ENCODE data around the gene DEFB126. TPM values are rescaled to one million over a fixed set of nuclear protein-coding genes. Genes with fewer than 3 reads are reported as not detected.
"Not testable (repeated sequence)": the region's sequence is repeated elsewhere in the genome, so short reads cannot be mapped to it uniquely, and the experiment has no call there.

Gene DEFB126, protein sequence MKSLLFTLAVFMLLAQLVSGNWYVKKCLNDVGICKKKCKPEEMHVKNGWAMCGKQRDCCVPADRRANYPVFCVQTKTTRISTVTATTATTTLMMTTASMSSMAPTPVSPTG
- total RNA-seq = not detected
- not detected for polyA plus RNA-seq
- total RNA-seq = 0 reads per million in 6 experiments

DNA sequence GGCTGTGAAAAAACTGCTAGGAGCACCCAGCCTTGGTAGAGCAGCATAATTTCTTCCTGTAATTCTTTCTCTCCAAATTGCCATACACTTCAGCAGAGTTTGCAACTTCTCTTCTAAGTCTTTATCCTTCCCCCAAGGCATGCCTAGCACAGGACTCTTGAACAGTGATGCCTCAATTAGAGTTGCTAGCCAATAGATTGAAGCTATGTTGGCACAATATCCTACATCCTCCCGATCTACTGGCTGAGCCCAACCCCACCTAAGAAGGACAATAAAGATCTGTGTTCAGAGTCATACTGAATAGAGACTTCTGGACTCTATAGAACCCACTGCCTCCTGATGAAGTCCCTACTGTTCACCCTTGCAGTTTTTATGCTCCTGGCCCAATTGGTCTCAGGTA, at the start of gene DEFB126:
DEFB126 (plus strand) TSS at position 301 of the 400 bp plus-strand sequence; CDS start at position 340, 39 bp downstream.
- no peak for ATAC-seq
- no peak within 1 kb of the TSS for H3K4me3 Mint-ChIP-seq
- H3K4me1 Mint-ChIP-seq = peaks cover 0 to under 1% (median 0%) of the 10 kb centered on the region in 4 donors
- peaks cover 0 to 6% (median 0%) of the 10 kb centered on the region in 9 donors for H3K9me3 Mint-ChIP-seq
- H3K27me3 Mint-ChIP-seq = peaks cover 28 to 64% (median 39%) of the 10 kb centered on the region in 5 donors
- no peak within 1 kb of the TSS for H3K27ac Mint-ChIP-seq
- peaks cover 0 to 5% (median 0%) of the 10 kb centered on the region in 3 donors for H3K36me3 Mint-ChIP-seq
- no peak for DNase-seq
- POLR2A ChIA-PET = no interaction called here

DNA sequence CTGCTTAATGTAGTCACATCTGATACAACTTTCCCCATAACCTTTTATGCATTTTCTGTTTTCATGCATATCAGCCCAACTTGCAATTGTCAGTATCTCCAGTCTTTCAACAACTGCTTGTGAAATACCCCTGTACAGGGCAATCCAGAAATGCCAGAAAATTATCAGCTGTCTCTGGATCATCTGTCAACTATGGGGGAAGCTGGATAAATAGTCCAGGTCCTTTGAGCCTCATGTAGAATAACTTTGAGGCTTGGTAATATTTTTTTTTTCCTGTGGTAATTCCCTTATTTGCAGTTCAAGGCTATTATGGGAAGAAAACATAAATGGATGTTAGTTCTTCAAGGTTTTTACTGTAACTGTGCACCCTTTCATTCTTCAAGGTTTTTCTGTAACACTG, 48.7 kb upstream of the DEFB126 start:
- peaks cover 8 to 36% (median 26%) of the 10 kb centered on the region in 9 donors for H3K9me3 Mint-ChIP-seq
- peaks cover 0 to 27% (median 7%) of the 10 kb centered on the region in 3 donors for H3K36me3 Mint-ChIP-seq
- H3K27ac Mint-ChIP-seq = no peak overlapping the region
- no peaks in the 10 kb centered on the region for H3K4me1 Mint-ChIP-seq
- peaks cover 38 to 84% (median 64%) of the 10 kb centered on the region in 5 donors for H3K27me3 Mint-ChIP-seq
- DNase-seq (no peak), ATAC-seq (no peak)
- H3K4me3 Mint-ChIP-seq = no peak overlapping the region
- POLR2A ChIA-PET = no interaction called here

DNA sequence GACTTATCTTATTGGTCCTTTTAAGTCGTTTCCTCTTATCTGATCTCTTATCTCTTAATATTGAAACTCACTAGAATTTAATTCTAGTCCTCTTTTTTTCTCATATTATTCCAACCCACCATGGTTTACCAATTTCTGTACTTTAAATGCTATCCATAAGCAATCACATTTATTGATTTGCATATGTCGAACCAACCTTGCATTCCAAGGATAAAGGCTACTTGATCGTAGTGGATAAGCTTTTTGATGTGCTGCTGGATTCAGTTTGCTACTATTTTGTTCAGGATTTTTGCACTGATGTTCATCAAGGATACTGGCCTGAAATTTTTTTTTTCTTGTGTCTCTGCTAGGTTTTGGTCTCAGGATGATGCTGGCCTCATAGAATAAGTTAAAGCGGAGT, 47.2 kb upstream of the DEFB126 start:
- ATAC-seq (no peak), DNase-seq (no peak)
- no peak overlapping the region for H3K4me3 Mint-ChIP-seq
- peaks cover 0 to 27% (median 7%) of the 10 kb centered on the region in 3 donors for H3K36me3 Mint-ChIP-seq
- H3K27me3 Mint-ChIP-seq = peaks cover 41 to 87% (median 68%) of the 10 kb centered on the region in 5 donors
- no peak overlapping the region for H3K27ac Mint-ChIP-seq
- no peaks in the 10 kb centered on the region for H3K4me1 Mint-ChIP-seq
- POLR2A ChIA-PET = no interaction called here
- peaks cover 8 to 36% (median 26%) of the 10 kb centered on the region in 9 donors for H3K9me3 Mint-ChIP-seq

DNA sequence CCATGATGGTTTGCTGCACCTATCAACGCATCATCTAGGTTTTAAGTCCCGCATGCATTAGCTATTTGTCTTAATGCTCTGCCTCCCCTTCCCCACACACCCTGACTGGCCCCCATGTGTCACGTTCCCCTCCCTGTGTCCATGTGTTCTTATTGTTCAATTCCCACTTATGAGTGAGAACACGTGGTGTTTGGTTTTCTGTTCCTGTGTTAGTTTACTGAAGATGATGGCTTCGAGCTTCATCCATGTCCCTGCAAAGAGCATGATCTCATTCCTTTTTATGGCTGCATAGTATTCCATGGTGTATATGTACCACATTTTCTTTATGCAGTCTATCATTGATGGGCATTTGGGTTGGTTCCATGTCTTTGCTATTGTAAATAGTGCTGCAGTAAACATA, 44.7 kb upstream of the DEFB126 start:
- Mint-ChIP-seq H3K36me3 (peaks cover 0 to 27% (median 7%) of the 10 kb centered on the region in 3 donors), H3K9me3 (peaks cover 8 to 36% (median 26%) of the 10 kb centered on the region in 9 donors), H3K27me3 (peaks cover 29 to 71% (median 59%) of the 10 kb centered on the region in 5 donors)
- ATAC-seq, H3K4me3 Mint-ChIP-seq, DNase-seq, POLR2A ChIA-PET, H3K4me1 Mint-ChIP-seq, H3K27ac Mint-ChIP-seq: not testable (repeated sequence)

DNA sequence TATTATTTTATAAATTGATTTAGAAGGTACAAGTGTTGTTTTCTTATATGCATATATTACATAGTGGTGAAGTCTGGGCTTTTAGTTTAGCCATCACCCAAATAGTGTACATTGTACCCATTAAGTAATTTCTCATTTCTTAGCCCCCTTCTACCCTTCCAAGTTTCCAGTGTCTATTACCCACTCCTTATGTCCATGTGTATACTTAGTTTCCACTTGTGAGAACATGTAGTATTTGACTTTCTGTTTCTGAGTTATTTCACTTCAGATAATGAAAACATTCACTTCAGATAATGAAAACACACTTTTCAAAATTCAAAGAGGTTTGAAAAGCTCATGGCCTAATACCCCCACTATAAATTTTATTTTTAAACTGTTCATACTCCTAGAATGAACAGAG, 40.4 kb upstream of the DEFB126 start:
- POLR2A ChIA-PET = no interaction called here
- H3K27ac Mint-ChIP-seq = no peak overlapping the region

DNA sequence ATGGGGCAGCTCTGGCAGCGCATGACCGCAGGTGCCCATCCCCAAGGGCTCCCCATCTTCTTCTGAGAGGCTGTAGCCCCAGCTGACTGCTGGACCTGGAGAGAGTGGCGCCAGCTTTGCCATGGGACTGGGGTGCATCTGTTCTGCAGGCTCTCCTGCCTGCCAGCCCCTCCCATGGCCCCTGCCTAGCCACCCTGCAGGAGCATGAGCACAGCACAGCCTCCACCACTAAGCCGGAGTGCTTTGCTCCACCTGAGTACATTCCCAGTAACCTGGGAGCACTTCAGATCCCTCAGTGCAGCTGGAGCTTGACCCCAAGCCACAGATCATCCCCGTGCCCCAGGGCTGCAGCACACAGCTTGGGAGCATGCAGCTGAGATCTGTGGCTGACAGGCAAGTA, 38.9 kb upstream of the DEFB126 start:
- H3K27ac Mint-ChIP-seq = no peak overlapping the region
- H3K27me3 Mint-ChIP-seq = peaks cover 22 to 69% (median 57%) of the 10 kb centered on the region in 5 donors
- H3K4me1 Mint-ChIP-seq = no peaks in the 10 kb centered on the region
- H3K9me3 Mint-ChIP-seq = peaks cover 0 to 2% (median 0%) of the 10 kb centered on the region in 9 donors
- no peak for ATAC-seq
- POLR2A ChIA-PET = no interaction called here
- no peak overlapping the region for H3K4me3 Mint-ChIP-seq
- DNase-seq = peak in 1 of 10 donors; percentile 53
- peaks cover 0 to 5% (median 1%) of the 10 kb centered on the region in 3 donors for H3K36me3 Mint-ChIP-seq

More for the DNA sequence above, 40.4 kb upstream of the DEFB126 start:
- DNase-seq (no peak), ATAC-seq (no peak)
- peaks cover 30 to 67% (median 61%) of the 10 kb centered on the region in 5 donors for H3K27me3 Mint-ChIP-seq
- no peaks in the 10 kb centered on the region for H3K4me1 Mint-ChIP-seq
- H3K9me3 Mint-ChIP-seq = peaks cover 0 to 10% (median 2%) of the 10 kb centered on the region in 9 donors
- peaks cover 0 to 5% (median 1%) of the 10 kb centered on the region in 3 donors for H3K36me3 Mint-ChIP-seq
- H3K4me3 Mint-ChIP-seq = no peak overlapping the region

DNA sequence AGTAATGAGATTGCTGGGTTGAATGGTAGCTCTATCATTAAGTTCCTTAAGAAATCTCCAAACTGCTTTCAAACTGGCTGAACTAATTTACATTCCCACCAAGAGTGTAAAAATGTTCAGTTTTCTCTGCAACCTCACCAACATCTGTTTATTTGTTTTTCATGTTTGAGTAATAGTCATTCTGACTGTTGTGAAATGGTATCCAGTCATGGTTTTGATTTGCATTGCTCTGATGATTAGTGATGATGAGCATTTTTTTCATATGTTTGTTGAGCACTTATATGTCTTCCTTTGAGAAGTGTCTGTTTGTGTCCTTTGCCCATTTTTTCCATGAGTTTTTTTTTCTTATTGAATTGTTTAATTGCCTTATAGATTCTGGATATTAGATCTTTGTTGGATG, 30.0 kb upstream of the DEFB126 start:
- Mint-ChIP-seq H3K4me1 (no peaks in the 10 kb centered on the region), H3K36me3 (peaks cover 0 to 14% (median 0%) of the 10 kb centered on the region in 3 donors), H3K27me3 (peaks cover 17 to 56% (median 25%) of the 10 kb centered on the region in 5 donors), H3K4me3 (no peak overlapping the region), H3K27ac (no peak overlapping the region), H3K9me3 (peaks cover 0 to 15% (median 8%) of the 10 kb centered on the region in 9 donors)
- no peak for ATAC-seq
- POLR2A ChIA-PET = no interaction called here
- no peak for DNase-seq

DNA sequence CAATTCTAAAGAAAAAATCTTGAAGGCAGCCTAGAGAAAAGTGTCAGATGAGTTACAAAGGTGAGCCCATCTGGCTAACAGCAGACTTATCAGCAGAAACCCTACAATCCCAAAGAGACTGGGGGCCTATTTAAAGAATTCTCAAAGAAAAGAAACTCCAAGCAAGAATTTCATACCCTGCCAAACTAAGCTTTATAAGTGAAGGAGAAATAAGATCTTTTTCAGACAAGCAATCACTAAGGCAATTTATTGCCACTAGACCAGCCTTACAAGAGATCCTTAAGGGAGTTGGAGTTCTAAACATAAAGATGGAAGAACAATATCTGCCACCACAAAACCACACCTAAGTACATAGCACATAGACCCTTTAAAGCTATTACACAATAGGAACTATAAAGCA, 24.9 kb upstream of the DEFB126 start:
- DNase-seq (no peak), ATAC-seq (no peak)
- POLR2A ChIA-PET = no interaction called here
- no peak overlapping the region for H3K4me3 Mint-ChIP-seq
- peaks cover 0 to 32% (median 15%) of the 10 kb centered on the region in 9 donors for H3K9me3 Mint-ChIP-seq
- peaks cover 0 to 22% (median 2%) of the 10 kb centered on the region in 3 donors for H3K36me3 Mint-ChIP-seq
- no peaks in the 10 kb centered on the region for H3K4me1 Mint-ChIP-seq
- peaks cover 27 to 69% (median 41%) of the 10 kb centered on the region in 5 donors for H3K27me3 Mint-ChIP-seq
- no peak overlapping the region for H3K27ac Mint-ChIP-seq

DNA sequence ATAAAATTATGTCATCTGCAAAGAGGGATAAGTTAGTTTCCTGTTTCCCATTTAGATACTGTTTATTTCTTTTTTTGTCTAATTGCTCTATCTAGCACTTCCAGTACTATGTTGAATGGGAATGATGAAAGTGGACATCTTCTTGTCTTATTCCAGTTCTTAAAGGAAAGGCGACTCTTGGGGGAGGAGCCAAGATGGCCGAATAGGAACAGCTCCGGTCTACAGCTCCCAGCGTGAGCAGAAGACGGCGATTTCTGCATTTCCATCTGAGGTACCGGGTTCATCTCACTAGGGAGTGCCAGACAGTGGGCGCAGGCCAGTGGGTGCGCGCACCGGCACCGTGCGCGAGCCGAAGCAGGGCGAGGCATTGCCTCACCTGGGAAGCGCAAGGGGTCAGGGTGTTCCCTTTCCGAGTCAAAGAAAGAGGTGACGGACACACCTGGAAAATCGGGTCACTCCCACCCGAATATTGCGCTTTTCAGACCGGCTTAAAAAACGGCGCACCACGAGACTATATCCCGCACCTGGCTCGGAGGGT, 12.5 kb upstream of the DEFB126 start:
- DNase-seq, H3K27ac Mint-ChIP-seq, POLR2A ChIA-PET, H3K9me3 Mint-ChIP-seq, H3K4me3 Mint-ChIP-seq, H3K36me3 Mint-ChIP-seq, H3K4me1 Mint-ChIP-seq, ATAC-seq: not testable (repeated sequence)
- peaks cover 15 to 37% (median 23%) of the 10 kb centered on the region in 5 donors for H3K27me3 Mint-ChIP-seq

DNA sequence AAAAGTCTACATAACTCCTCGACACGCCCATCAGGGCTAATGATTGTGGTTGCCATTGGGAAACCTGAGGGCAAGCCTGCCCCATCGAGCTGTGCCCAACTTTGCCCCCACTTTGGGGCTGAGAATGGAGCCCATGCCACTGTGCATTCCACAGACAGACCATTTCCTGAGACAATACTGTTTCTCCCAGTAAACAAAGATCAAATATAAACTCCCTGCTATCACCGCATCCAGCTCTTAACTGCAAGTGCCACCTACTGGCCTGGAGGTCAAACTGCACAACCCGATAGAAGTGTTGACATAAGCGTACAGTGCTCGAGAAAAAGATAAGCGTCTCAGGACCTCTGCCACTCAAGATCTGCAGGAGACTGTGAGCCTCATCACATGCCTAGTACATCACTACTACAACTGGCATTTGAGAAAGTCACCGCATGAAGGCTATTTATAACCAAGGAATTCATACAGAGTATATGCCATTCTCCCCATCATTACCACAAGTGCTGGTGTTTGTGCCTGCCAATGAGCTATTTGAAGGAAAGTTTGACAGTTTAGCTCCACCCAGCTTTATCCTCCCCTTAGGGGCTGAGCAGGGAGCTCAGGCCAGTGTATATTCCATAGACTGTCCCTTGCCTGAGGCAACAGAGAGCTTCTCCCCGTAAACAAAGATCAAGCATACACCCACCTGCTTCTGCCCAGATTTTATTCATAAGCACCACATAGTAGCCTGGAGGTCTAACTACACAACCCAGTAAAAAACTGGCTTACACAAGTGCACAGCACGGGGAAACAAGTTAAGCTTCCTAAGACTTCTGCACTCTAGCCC, 4.5 kb upstream of the DEFB126 start:
- peaks cover 0 to 2% (median 0%) of the 10 kb centered on the region in 4 donors for H3K4me1 Mint-ChIP-seq
- peaks cover 0 to 11% (median 5%) of the 10 kb centered on the region in 9 donors for H3K9me3 Mint-ChIP-seq
- no peak overlapping the region for H3K27ac Mint-ChIP-seq
- no peak for ATAC-seq
- H3K4me3 Mint-ChIP-seq = no peak overlapping the region
- peaks cover 24 to 44% (median 32%) of the 10 kb centered on the region in 5 donors for H3K27me3 Mint-ChIP-seq
- POLR2A ChIA-PET = no interaction called here
- no peak for DNase-seq
- H3K36me3 Mint-ChIP-seq = peaks cover 0 to 5% (median 0%) of the 10 kb centered on the region in 3 donors

DNA sequence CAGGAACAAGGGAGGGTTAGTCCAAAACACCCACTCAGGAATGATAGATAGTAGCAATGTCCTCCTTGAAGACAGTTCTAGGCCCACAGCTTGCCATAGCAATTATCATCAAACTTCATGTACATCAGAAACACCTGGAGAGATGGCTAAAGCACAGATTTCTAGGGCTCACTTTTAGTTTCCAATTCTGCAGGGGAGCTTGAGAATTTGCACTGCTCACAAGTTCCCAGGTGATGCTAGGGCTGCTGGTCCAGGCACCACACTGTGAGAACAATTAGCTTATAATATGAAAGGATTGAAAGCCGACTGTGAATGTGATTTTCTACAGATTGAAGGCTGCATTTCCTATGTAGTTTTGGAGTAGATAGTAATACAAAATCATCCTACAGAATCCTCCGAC, 3.5 kb downstream of the DEFB126 start:
- POLR2A ChIA-PET = no interaction called here
- Mint-ChIP-seq H3K9me3 (no peaks in the 10 kb centered on the region), H3K27ac (no peak overlapping the region), H3K4me3 (no peak overlapping the region), H3K4me1 (no peaks in the 10 kb centered on the region), H3K27me3 (peaks cover 17 to 46% (median 27%) of the 10 kb centered on the region in 5 donors), H3K36me3 (peaks cover 0 to 5% (median 0%) of the 10 kb centered on the region in 3 donors)
- ATAC-seq (no peak), DNase-seq (no peak)

DNA sequence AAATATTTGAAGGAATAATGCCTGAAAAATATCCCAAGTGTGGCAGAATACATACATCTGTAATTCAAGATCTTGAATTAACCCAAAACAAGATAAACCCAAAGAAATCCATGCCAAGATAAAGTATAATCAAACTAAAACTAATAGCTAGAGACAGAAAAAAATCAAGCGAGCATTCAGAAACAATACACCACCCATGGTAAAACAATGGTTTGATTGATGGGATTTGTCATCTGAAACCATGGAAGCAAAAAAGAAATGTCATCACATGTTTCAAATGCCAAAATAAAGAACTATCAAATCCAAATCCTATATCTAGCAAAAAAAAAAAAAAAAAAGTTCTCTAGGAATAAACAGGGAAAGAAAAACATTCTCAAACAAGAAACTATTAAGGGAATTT, 9.7 kb downstream of the DEFB126 start:
- peaks cover 12 to 53% (median 32%) of the 10 kb centered on the region in 5 donors for H3K27me3 Mint-ChIP-seq
- peaks cover 0 to 5% (median 0%) of the 10 kb centered on the region in 3 donors for H3K36me3 Mint-ChIP-seq
- DNase-seq (no peak), ATAC-seq (no peak)
- H3K4me1 Mint-ChIP-seq = no peaks in the 10 kb centered on the region
- no peak overlapping the region for H3K27ac Mint-ChIP-seq
- H3K4me3 Mint-ChIP-seq = no peak overlapping the region
- POLR2A ChIA-PET = no interaction called here
- H3K9me3 Mint-ChIP-seq = no peaks in the 10 kb centered on the region

DNA sequence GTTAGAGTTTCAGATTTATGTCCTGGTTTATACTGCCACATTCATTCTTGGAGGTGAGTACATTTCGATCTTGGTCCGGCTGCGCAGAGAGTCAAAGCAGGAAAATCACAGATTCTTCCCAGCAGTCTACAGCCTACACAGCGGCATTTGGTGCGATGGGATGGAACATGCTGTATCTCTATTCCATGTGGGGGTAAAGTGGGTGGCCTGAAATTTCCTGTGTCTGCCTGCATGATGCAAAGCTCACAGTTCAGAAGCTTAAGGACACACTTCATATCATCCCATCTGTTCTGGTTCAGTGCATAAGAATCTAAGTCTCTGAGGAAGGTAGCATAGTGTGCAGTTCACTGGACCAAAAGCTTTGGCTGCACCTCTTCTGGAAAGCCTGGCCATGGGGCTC, 14.8 kb downstream of the DEFB126 start, which contains the start of gene DEFB127:
DEFB127 (plus strand) TSS at position 301 of the 400 bp plus-strand sequence; CDS start at position 392, 91 bp downstream.
- POLR2A ChIA-PET = no interaction called here
- H3K4me1 Mint-ChIP-seq = no peaks in the 10 kb centered on the region
- peaks cover 18 to 51% (median 32%) of the 10 kb centered on the region in 5 donors for H3K27me3 Mint-ChIP-seq
- no peak within 1 kb of the TSS for H3K27ac Mint-ChIP-seq
- ATAC-seq (no peak), DNase-seq (no peak)
- H3K4me3 Mint-ChIP-seq = no peak within 1 kb of the TSS
- peaks cover 0 to 3% (median 0%) of the 10 kb centered on the region in 9 donors for H3K9me3 Mint-ChIP-seq
- H3K36me3 Mint-ChIP-seq = no peaks in the 10 kb centered on the region

Measured in naive thymus-derived CD8-positive, alpha-beta T cell (primary cell).